Neuron (in vitro differentiated cells): ENCODE data around the gene ORMDL1.

Experiments
- H2AFZ ChIP-seq: one replicate; pipeline ENCODE4 v1.6.1; 2013; ENCODE audit warnings: low read depth, mild to moderate bottlenecking, inconsistent platforms, low read length, moderate library complexity
- H3K27me3 ChIP-seq: one replicate; pipeline ENCODE4 v1.6.1; 2013; ENCODE audit warnings: low read length; ENCODE audit not compliant: insufficient read depth
- H3K36me3 ChIP-seq: one replicate; pipeline ENCODE4 v1.6.1; 2013; ENCODE audit warnings: low read length; ENCODE audit not compliant: insufficient read depth
- H3K4me1 ChIP-seq: one replicate; pipeline ENCODE4 v1.6.1; 2013; ENCODE audit warnings: low read length; ENCODE audit not compliant: insufficient read depth
- H3K4me3 ChIP-seq: 2 replicates; pipeline ENCODE4 v1.5.1; 2013; ENCODE audit warnings: mild to moderate bottlenecking, low read length, moderate library complexity
- H3K9me3 ChIP-seq: one replicate; pipeline ENCODE4 v1.6.1; 2013; ENCODE audit warnings: low read length

Gene ORMDL1, protein sequence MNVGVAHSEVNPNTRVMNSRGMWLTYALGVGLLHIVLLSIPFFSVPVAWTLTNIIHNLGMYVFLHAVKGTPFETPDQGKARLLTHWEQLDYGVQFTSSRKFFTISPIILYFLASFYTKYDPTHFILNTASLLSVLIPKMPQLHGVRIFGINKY

DNA sequence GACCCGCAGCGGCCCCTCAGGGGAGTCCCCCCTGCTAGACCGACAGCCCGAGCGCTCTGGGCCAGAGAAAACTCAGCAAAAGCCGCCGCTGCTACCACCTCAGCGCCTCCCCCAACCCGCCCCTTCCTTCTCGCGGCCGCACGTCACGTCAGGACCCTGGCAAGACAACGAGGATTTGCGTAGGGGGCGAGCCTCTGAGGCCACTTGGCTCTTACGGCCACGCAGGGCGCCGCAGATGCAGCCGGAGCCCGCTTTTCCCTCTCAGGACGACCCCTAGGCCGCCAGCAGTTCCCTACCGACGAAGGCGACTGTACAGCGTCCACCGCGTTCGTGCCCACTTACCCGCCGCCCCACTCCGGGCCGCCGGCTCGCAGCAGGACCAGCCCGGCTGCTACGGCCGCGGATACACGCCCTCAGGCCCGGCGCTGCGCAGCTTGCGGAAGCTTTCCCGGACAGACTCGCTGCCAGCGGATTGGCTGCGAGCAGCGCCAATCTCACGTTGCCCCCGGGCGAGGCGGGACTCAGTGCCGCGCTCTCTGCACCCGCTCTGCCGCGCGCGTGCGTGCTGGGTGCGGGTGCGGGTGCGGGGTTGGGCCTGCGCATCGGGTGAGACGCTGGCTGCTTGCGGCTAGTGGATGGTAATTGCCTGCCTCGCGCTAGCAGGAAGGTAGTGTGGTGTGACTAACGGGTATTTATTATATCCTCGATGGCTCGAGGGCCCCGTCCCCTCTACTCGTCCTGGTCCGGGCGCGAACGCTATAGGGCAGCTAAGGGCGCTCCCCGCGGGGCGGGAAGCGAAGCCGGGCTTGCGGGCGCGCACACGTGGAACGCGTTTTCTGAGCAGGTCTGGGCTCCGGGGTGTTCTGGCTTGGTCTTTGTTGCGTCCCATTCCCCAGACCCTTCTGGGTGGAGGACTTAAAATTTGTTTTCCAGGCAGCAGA, at the start of gene ORMDL1, which contains the start of gene PMS1:
Gene ORMDL1 (minus strand): TSS at position 413 of the 941 bp plus-strand sequence. CDS start 1,744 bp downstream, outside the sequence.
Gene PMS1 (plus strand): TSS at position 524 of the 941 bp plus-strand sequence. CDS start 7,360 bp downstream, outside the sequence.
- Histone ChIP-seq H3K27me3 (no peaks in the 10 kb centered on the region), H3K4me1 (peaks cover 13% of the 10 kb centered on the region), H2AFZ (peak within 1 kb of the TSS; percentile 21), H3K4me3 (peak within 1 kb of the TSS; percentile 92), H3K9me3 (no peaks in the 10 kb centered on the region), H3K36me3 (peaks cover 47% of the 10 kb centered on the region)

DNA sequence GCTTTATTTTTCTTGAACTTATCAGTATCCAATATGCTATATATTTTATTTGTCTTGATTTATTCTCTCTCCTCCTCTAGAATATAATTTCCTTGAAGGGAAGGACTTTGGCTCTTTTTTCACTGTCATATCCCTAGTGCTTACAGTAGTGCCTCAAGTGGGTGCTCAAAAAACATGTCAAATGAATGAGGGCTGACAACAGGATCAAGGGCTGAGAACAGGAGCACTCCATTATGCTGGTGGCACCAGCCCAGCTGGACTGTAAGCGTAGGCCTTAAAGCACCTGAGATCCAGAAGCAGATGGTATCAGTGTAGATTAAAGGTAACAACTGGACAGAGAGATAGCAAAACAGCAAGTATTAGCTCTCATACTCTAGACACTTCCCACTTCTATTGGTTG, 46.4 kb upstream of the ORMDL1 start:
- Histone ChIP-seq H3K36me3 (peaks cover 10% of the 10 kb centered on the region), H3K9me3 (no peaks in the 10 kb centered on the region), H3K4me1 (no peaks in the 10 kb centered on the region), H2AFZ (no peak overlapping the region), H3K27me3 (no peaks in the 10 kb centered on the region), H3K4me3 (no peak overlapping the region)

DNA sequence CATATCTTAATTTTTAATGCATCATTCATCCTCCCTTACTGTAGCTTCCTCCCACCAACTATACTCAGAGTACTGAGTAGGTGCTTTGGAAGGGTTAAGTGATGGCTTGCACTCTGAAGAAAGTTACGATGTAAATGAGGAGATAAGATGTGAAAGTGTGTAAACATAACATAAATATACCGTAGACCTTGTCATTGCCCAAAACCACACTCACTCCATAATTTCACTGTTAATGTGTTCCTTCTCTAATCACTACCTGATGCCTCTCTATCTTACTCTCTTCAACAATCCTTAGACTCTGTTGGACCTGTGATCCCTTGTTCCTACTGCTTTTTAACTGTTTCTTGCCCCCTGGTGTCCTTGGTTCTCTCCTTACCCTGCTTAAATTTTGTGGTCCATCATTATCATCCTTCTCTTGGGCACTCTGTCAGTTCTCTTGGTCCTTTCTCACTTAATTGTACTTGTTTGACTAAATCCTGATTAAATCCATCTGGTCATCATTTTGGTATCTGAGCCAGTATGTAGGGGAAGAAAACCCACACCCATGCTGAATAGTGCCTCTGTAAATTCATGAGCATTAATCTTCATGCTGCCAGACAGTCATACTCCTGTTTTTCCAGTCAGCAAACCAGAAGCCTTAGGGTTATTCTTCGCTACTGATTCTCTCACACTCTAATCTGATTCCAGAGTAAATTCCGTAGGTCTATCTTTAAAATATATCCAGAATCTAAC, 45.1 kb upstream of the ORMDL1 start:
- H3K27me3 ChIP-seq: no peaks in the 10 kb centered on the region
- peaks cover 9% of the 10 kb centered on the region for H3K36me3 ChIP-seq
- H2AFZ ChIP-seq: no peak overlapping the region
- no peaks in the 10 kb centered on the region for H3K9me3 ChIP-seq
- no peaks in the 10 kb centered on the region for H3K4me1 ChIP-seq
- H3K4me3 ChIP-seq: no peak overlapping the region

- Histone ChIP-seq H3K4me3 (no peak overlapping the region), H3K9me3 (no peaks in the 10 kb centered on the region), H3K4me1 (no peaks in the 10 kb centered on the region), H2AFZ (no peak overlapping the region), H3K27me3 (no peaks in the 10 kb centered on the region), H3K36me3 (peaks cover 11% of the 10 kb centered on the region)
Observed at GRCh38 chr2:189826039-189826438, 41.9 kb upstream of the ORMDL1 start.

GRCh38 chr2:189824694-189825396, 40.7 kb upstream of the ORMDL1 start:
- Histone ChIP-seq H3K4me3 (no peak overlapping the region), H3K9me3 (no peaks in the 10 kb centered on the region), H3K27me3 (no peaks in the 10 kb centered on the region), H2AFZ (no peak overlapping the region), H3K36me3 (peaks cover 15% of the 10 kb centered on the region), H3K4me1 (no peaks in the 10 kb centered on the region)

- peaks cover 38% of the 10 kb centered on the region for H3K36me3 ChIP-seq
- no peaks in the 10 kb centered on the region for H3K9me3 ChIP-seq
- H3K4me3 ChIP-seq: no peak overlapping the region
- no peak overlapping the region for H2AFZ ChIP-seq
- H3K4me1 ChIP-seq: no peaks in the 10 kb centered on the region
- no peaks in the 10 kb centered on the region for H3K27me3 ChIP-seq
Observed at GRCh38 chr2:189821953-189822748, 38.0 kb upstream of the ORMDL1 start.

DNA sequence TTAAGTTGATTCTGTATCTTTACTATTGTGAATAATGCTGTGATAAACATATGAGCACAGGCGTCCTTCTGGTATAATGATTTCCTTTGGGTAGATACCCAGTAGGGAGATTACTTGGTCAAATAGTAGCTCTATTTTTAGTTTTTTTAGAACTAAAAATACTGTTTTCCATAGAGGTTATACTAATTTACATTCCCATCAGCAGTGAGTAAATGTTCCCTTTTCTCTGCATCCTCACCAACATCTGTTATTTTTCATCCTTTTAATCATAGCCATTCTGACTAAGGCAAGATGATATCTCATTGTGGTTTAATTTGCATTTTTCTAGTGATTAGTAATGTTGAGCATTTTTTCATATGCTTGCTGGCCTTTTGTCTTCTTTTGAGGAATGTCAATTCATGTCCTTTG, 35.2 kb upstream of the ORMDL1 start:
- H3K36me3 ChIP-seq: peaks cover 41% of the 10 kb centered on the region
- H3K27me3 ChIP-seq: no peaks in the 10 kb centered on the region
- H3K4me3 ChIP-seq: no peak overlapping the region
- H3K4me1 ChIP-seq: no peaks in the 10 kb centered on the region
- no peak overlapping the region for H2AFZ ChIP-seq
- no peaks in the 10 kb centered on the region for H3K9me3 ChIP-seq

DNA sequence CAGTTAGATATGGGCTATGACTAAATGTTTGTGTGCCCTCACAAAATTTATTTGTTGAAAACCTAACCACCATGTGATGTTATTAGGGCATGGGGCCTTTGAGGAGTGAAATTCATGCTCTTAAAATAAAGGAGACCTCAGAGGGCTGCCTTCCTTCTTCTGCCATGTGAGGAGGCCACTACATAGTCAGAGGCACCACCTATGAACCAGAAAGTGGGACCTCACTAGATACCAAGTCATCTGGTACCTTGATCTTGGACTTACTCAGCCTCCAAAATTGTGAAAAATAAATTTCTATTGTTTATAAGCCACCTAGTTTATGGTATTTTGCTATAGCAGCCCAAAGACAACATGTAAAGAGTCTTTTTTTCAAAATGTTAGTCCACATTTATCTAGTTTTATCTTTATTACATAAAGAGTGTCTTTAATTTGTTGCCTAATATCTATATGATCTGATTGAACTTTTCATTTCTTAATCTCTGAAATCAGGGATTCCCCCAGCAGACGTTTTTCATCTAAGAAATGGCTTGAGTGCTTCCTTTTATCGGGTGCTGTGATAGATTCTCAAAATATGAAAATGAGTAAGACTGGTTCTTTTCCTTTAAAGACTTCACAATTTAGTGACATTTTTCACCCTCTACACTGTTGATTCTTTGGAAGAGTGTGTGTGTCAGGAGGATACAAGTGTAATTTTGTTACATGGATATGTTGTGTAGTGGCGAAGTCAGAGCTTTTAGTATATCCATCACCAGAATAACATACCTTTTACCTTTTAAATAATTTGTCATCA, 34.3 kb upstream of the ORMDL1 start:
- no peaks in the 10 kb centered on the region for H3K27me3 ChIP-seq
- H2AFZ ChIP-seq: no peak overlapping the region
- H3K9me3 ChIP-seq: no peaks in the 10 kb centered on the region
- H3K4me1 ChIP-seq: no peaks in the 10 kb centered on the region
- peaks cover 41% of the 10 kb centered on the region for H3K36me3 ChIP-seq
- H3K4me3 ChIP-seq: no peak overlapping the region

DNA sequence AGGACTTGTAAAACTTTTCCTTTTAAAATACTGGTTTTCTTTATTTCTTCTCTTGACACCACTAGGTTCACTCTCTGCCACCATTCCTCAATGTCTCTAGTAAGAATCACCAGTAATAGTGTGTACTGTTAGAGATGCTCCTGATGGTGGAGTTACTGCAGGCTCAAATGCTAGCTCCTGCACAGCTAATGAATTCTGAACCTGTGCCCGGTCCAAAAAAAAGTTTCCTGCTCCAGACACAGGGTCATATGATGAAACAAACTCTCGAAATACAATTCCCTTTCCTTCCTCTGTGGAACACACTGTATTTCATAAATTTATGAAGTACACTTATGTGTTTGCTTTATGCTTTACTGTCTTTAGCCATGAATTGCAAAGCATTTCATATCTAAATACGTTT, 19.3 kb upstream of the ORMDL1 start:
- Histone ChIP-seq H3K4me3 (no peak overlapping the region), H3K9me3 (no peaks in the 10 kb centered on the region), H3K4me1 (no peaks in the 10 kb centered on the region), H3K36me3 (peaks cover 58% of the 10 kb centered on the region), H2AFZ (no peak overlapping the region), H3K27me3 (no peaks in the 10 kb centered on the region)

DNA sequence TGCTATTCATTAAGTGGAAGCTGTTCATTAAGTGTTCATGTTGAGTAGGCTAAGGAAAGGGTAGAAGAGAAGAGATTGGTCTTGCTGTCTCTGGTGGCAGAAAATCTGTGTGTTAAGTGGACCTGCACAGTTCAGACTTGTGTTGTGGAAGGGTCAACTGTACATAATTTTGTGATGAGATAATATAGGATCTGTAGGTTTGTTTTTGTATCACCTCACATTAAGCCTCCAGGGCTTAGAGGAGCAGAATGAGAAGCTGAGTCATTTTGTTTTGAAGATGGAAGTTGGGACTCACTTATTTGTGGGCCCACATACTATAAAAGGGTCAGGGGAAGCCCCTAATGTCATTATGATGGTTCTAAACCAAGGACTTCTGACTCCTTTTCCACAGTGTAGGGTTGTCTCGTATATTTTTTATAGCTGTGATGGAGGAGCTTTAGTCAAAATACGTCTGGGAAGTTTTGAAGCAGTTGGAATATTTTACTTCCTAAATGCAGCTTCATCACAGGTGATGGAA, 18.3 kb upstream of the ORMDL1 start:
- no peak overlapping the region for H2AFZ ChIP-seq
- H3K9me3 ChIP-seq: no peaks in the 10 kb centered on the region
- no peak overlapping the region for H3K4me3 ChIP-seq
- H3K36me3 ChIP-seq: peaks cover 60% of the 10 kb centered on the region
- no peaks in the 10 kb centered on the region for H3K4me1 ChIP-seq
- H3K27me3 ChIP-seq: no peaks in the 10 kb centered on the region

DNA sequence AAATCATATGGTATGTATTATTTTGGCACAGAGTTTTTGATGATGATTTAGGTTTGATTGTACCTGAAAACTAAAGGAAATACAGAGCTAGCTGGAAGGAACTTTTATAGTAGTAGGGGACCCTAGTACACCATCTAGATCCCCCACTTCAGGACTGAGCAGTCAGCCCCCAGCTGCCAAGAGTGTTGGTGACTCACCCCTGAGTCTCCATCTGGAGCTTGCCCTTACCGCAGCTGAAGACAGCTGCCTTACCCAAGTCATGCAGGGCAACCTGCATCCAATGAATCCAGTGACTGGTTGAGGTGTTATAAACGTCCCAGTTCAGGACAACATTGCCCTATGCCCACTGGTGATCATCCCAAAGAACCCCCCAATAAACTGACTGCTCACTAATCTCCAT, 15.4 kb upstream of the ORMDL1 start:
- no peaks in the 10 kb centered on the region for H3K4me1 ChIP-seq
- no peaks in the 10 kb centered on the region for H3K9me3 ChIP-seq
- no peaks in the 10 kb centered on the region for H3K27me3 ChIP-seq
- H3K36me3 ChIP-seq: peaks cover 64% of the 10 kb centered on the region
- H2AFZ ChIP-seq: no peak overlapping the region
- no peak overlapping the region for H3K4me3 ChIP-seq
